HL-60 (cell line): ENCODE results near the gene LYSMD2.

Experiments used
- DNase-seq, 2 experiments: peaks; one replicate each; pipeline ENCODE4 v3.0.0-alpha.2; 2010 to 2020; ENCODE audit warnings: low read depth in 1 of 2, low spot score in 1 of 2
- H3K27ac ChIP-seq: fragments of 250-450 bp; sonication (Bioruptor Pico); replicated peaks from 2 replicates; pipeline ENCODE4 v1.5.1; 2020; ENCODE audit warnings: mild to moderate bottlenecking, moderate library complexity
- H3K27me3 ChIP-seq: fragments of 250-450 bp; sonication (Bioruptor Pico); 2 replicates; pipeline ENCODE4 v1.5.1; 2021; ENCODE audit warnings: mild to moderate bottlenecking, moderate library complexity; ENCODE audit not compliant: insufficient read depth, poor library complexity, severe bottlenecking
- H3K4me3 ChIP-seq: replicated peaks from 2 replicates; pipeline ENCODE4 v1.5.1; 2011; ENCODE audit warnings: mild to moderate bottlenecking, control low read depth, low read length; ENCODE audit not compliant: insufficient read depth
- CTCF ChIP-seq: IDR thresholded peaks from one replicate; pipeline ENCODE4 v1.5.1; 2011; ENCODE audit warnings: low read length, control low read depth, inconsistent platforms; ENCODE audit not compliant: insufficient read depth
- GABPA ChIP-seq: IDR thresholded peaks from 2 replicates; pipeline ENCODE4 v1.6.1; 2012; ENCODE audit warnings: low read depth
- POLR2AphosphoS5 ChIP-seq: IDR thresholded peaks from 2 replicates; pipeline ENCODE4 v1.6.1; 2012; ENCODE audit warnings: low read depth
- REST ChIP-seq: IDR thresholded peaks from 2 replicates; pipeline ENCODE4 v1.6.1; 2012; ENCODE audit warnings: low read depth; ENCODE audit not compliant: insufficient replicate concordance
- SPI1 ChIP-seq: IDR thresholded peaks from 2 replicates; pipeline ENCODE4 v1.6.1; 2012; ENCODE audit warnings: low read depth, mild to moderate bottlenecking, borderline replicate concordance

Gene LYSMD2

DNA sequence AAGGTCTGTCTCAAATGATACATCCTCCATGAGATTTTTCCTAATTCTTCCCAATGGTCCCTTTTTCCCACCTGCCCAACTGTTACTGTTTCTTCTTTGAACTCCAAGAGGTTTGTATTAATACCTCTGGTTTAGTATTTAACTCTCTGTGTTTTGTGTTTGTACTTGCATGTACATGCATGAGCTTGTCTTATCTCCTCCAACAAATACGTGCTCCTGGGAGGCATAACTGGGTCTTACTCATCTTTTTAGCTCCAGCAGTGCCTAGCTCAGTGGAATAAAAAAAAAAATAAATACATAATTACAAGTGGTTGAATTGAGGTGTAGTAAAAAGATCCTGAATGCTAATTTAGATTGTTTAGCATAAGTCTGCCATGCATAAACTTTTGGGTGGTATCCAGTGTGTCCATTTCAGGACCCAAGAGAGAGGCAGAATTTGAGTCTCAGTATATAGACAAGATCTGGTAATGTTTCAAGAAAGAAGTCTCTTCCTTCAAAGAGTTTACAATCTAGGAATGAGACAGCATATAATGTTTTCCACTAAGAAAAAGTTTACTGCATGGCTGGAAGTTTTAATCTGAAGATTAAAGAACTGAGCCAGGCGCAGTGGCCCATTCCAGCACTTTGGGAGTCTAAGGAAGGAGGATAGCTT is 1.7 kb upstream of the LYSMD2 start:
- no peak for DNase-seq
- Histone ChIP-seq H3K27me3 (no peaks in the 10 kb centered on the region), H3K4me3 (no peak overlapping the region), H3K27ac (no peak overlapping the region)
- TF ChIP-seq REST, result no peak

- no peak overlapping the region for H3K4me3 ChIP-seq
- no peak overlapping the region for H3K27ac ChIP-seq
- H3K27me3 ChIP-seq, result no peaks in the 10 kb centered on the region
- TF ChIP-seq CTCF (no peak), REST (peak; percentile 83)
- no peak for DNase-seq
Measured at GRCh38 chr15:51738553-51738952, 1.1 kb upstream of the LYSMD2 start.

GRCh38 chr15:51736751-51737521 is 519 bp downstream of the LYSMD2 start:
- no peak for TF ChIP-seq GABPA
- TF ChIP-seq POLR2AphosphoS5, result no peak
- TF ChIP-seq REST, result no peak
- TF ChIP-seq CTCF, result no peak
- no peak for TF ChIP-seq SPI1
- H3K27ac ChIP-seq, result peak overlapping the region; percentile 43
- peak in 1 of 2 experiments; percentile 50 for DNase-seq
- H3K27me3 ChIP-seq, result no peaks in the 10 kb centered on the region
- H3K4me3 ChIP-seq, result peak overlapping the region; percentile 73
